HepG2 (cell line): Measurements from ENCODE around the gene TMEFF2. TPM values are rescaled to one million over a fixed set of nuclear protein-coding genes. Genes with fewer than 3 reads are reported as not detected.

Experiments
- ATAC-seq: fragments of 200-7000 bp; cut with Tn5 transposase; 3 replicates; pipeline ENCODE4 v1.9.1; 2020; ENCODE audit warnings: mild to moderate bottlenecking, moderate library complexity
- BruUV-seq: library from RNA; stranded (reverse); fragments of 400-500 nt; replicated peaks from 2 replicates; lab custom pipeline; 2021; lab: Mats Ljungman, UMichigan
- CTCF ChIA-PET: fragments of 300-600 bp; formaldehyde crosslinking; extraction: SDS; loops from one replicate; lab custom pipeline; 2021; ENCODE audit warnings: low total read pairs, inconsistent platforms, low intra/inter-chr PET ratio; lab: Yijun Ruan, JAX
- POLR2A ChIA-PET: fragments of 350-600 bp; sonication (Branson Sonifier 250); formaldehyde crosslinking; loops from one replicate; lab custom pipeline; 2020; ENCODE audit warnings: antibody characterized with exemption, inconsistent platforms; lab: Yijun Ruan, JAX
- DNase-seq: peaks from one replicate; pipeline ENCODE4 v3.0.0-alpha.2; 2015; ENCODE audit warnings: low spot score
- FAIRE-seq: peaks from 3 replicates; lab custom pipeline; 2011; peaks lifted over from hg19 to GRCh38; lab: Jason Lieb, UNC
- H2AFZ ChIP-seq: one replicate; pipeline ENCODE4 v1.6.1; 2011; ENCODE audit warnings: low read length, inconsistent platforms
- H3K27ac ChIP-seq: fragments of 300-600 bp; 3 replicates; pipeline ENCODE4 v1.8.0; 2011; ENCODE audit warnings: mixed run types, mild to moderate bottlenecking, mixed read lengths, low read length, inconsistent platforms; ENCODE audit not compliant: insufficient read depth; ENCODE audit errors: extremely low read length
- H3K27me3 ChIP-seq, 2 experiments: fragments of 200-600 bp in 1 of 2; 2 replicates in 1 of 2; 3 replicates in 1 of 2; pipeline versions ENCODE4 v1.6.0 to v1.8.0; 2011; ENCODE audit warnings: low read length in 2 of 2, mild to moderate bottlenecking in 2 of 2, moderate library complexity in 2 of 2, inconsistent platforms in 1 of 2; ENCODE audit not compliant: insufficient read depth in 2 of 2, control insufficient read depth in 1 of 2
- H3K36me3 ChIP-seq, 2 experiments: fragments of 200-600 bp in 1 of 2; replicated peaks in 1 of 2; 2 replicates in 1 of 2; 3 replicates in 1 of 2; pipeline versions ENCODE4 v1.5.1 to v1.8.0; 2011; ENCODE audit warnings: low read length in 2 of 2, inconsistent platforms in 1 of 2; ENCODE audit not compliant: insufficient read depth in 2 of 2, control insufficient read depth in 1 of 2
- H3K4me1 ChIP-seq: 2 replicates; pipeline ENCODE4 v1.5.1; 2012; ENCODE audit warnings: low read length, inconsistent platforms; ENCODE audit not compliant: insufficient read depth
- H3K4me2 ChIP-seq: 2 replicates; pipeline ENCODE4 v1.6.0; 2011; ENCODE audit warnings: low read depth, low read length, inconsistent platforms
- H3K4me3 ChIP-seq, 3 experiments: fragments of 200-600 bp in 1 of 3; sonication (generic), shearing (Covaris generic) in 1 of 3; replicated peaks in 1 of 3; 2 replicates each; pipeline ENCODE4 v1.5.1; 2011 to 2016; ENCODE audit warnings: low read length in 3 of 3, inconsistent platforms in 2 of 3, low read depth in 2 of 3, mild to moderate bottlenecking in 2 of 3, control low read depth in 1 of 3, mixed read lengths in 1 of 3; ENCODE audit not compliant: insufficient read depth in 1 of 3
- H3K79me2 ChIP-seq: one replicate; pipeline ENCODE4 v1.6.1; 2011; ENCODE audit warnings: low read length, inconsistent platforms; ENCODE audit not compliant: insufficient read depth
- H3K9ac ChIP-seq: 2 replicates; pipeline ENCODE4 v1.6.0; 2011; ENCODE audit warnings: mild to moderate bottlenecking, low read depth, low read length, inconsistent platforms; ENCODE audit not compliant: insufficient read depth
- H3K9me3 ChIP-seq: 2 replicates; pipeline ENCODE4 v1.5.1; 2012; ENCODE audit warnings: mild to moderate bottlenecking, low read length
- H4K20me1 ChIP-seq: 2 replicates; pipeline ENCODE4 v1.6.0; 2011; ENCODE audit warnings: inconsistent platforms, mild to moderate bottlenecking, low read length, moderate library complexity; ENCODE audit not compliant: insufficient read depth
- GZF1 ChIP-seq: sonication (generic); formaldehyde crosslinking; IDR thresholded peaks from 2 replicates; pipeline ENCODE4 v1.5.1; 2020; ENCODE audit warnings: mild to moderate bottlenecking, missing genetic modification reagents
- NFE2L1 ChIP-seq: sonication (generic); formaldehyde crosslinking; IDR thresholded peaks from 2 replicates; pipeline ENCODE4 v1.4.0; 2020; ENCODE audit warnings: missing genetic modification reagents, mild to moderate bottlenecking, borderline replicate concordance
- NFKBIZ ChIP-seq: IDR thresholded peaks from 2 replicates; pipeline ENCODE4 v1.6.1; 2018; ENCODE audit warnings: missing genetic modification reagents, missing compliant biosample characterization
- PRMT3 ChIP-seq: sonication (generic); formaldehyde crosslinking; IDR thresholded peaks from 2 replicates; pipeline ENCODE4 v1.8.1; 2022; ENCODE audit warnings: low read depth, mild to moderate bottlenecking, moderate library complexity, missing genetic modification reagents, borderline replicate concordance
- REXO4 ChIP-seq: sonication (generic); formaldehyde crosslinking; IDR thresholded peaks from 2 replicates; pipeline ENCODE4 v1.8.0; 2022; ENCODE audit warnings: missing genetic modification reagents, mild to moderate bottlenecking, borderline replicate concordance
- ZNF17 ChIP-seq: sonication (generic); formaldehyde crosslinking; IDR thresholded peaks from 2 replicates; pipeline ENCODE4 v1.5.0; 2020; ENCODE audit warnings: mild to moderate bottlenecking, missing genetic modification reagents
- ZNF235 ChIP-seq: sonication (generic); formaldehyde crosslinking; IDR thresholded peaks from 2 replicates; pipeline ENCODE4 v1.8.1; 2023; ENCODE audit warnings: mild to moderate bottlenecking, missing genetic modification reagents, borderline replicate concordance
- ZNF317 ChIP-seq: sonication (generic); formaldehyde crosslinking; IDR thresholded peaks from 2 replicates; pipeline ENCODE4 v1.5.0; 2020; ENCODE audit warnings: mild to moderate bottlenecking, missing genetic modification reagents
- ZNF530 ChIP-seq: sonication (generic); formaldehyde crosslinking; IDR thresholded peaks from 2 replicates; pipeline ENCODE4 v1.5.0; 2020; ENCODE audit warnings: low read depth, mild to moderate bottlenecking, missing genetic modification reagents
- ZNF569 ChIP-seq: sonication (generic); formaldehyde crosslinking; IDR thresholded peaks from 2 replicates; pipeline ENCODE4 v1.5.0; 2020; ENCODE audit warnings: mild to moderate bottlenecking, missing genetic modification reagents, moderate library complexity, borderline replicate concordance
- ZNF670 ChIP-seq: sonication (generic); formaldehyde crosslinking; IDR thresholded peaks from 2 replicates; pipeline ENCODE4 v1.8.0; 2022; ENCODE audit warnings: mild to moderate bottlenecking, missing genetic modification reagents, borderline replicate concordance
- WGBS: methylation state at CpG from one replicate; pipeline ENCODE4 v1.1.6; 2017; ENCODE audit warnings: low lambda C conversion rate; 5-methylcytosine and 5-hydroxymethylcytosine counted together
- in situ Hi-C: cut with HindIII; loops from 2 replicates; pipeline ENCODE4 v1.10.0; 2017; ENCODE audit warnings: low pct_unique_long_range_greater_than_20kb; ENCODE audit not compliant: extremely low pct_ligation_motif_present
- intact Hi-C: fragments of 100-400 bp; cut with micrococcal nuclease; formaldehyde crosslinking; loops from one replicate; pipeline ENCODE4 v1.10.0; 2022; ENCODE audit not compliant: unreplicated experiment
- polyA plus RNA-seq, 8 experiments: library from polyadenylated mRNA; depleted of rRNA in 3 of 8; stranded (reverse) in 7 of 8; unstranded in 1 of 8; fragments of >200 nt; fragmentation: Illumina TruSeq in 4 of 8; extraction: Trizol in 4 of 8; gene quantifications; 2 replicates each; pipeline versions ENCODE4 v1.2.1 to v1.2.3, GENCODE V29; 2011 to 2016; ENCODE audit warnings: low read depth in 4 of 8, missing spikeins in 1 of 8, mixed read lengths in 1 of 8; ENCODE audit not compliant: insufficient read depth in 1 of 8
- total RNA-seq, 5 experiments: library from RNA; depleted of rRNA; stranded (reverse); fragments of >200 nt; fragmentation: Illumina TruSeq; extraction: Trizol; gene quantifications; 2 replicates each; pipeline ENCODE4 v1.2.3, GENCODE V29; 2016; ENCODE audit warnings: low read depth in 1 of 5
- TF ChIP-seq, protein P1 (sequence below): sonication (generic); formaldehyde crosslinking; IDR thresholded peaks from 2 replicates; pipeline ENCODE4 v1.5.1; 2020; ENCODE audit warnings: missing genetic modification reagents, mild to moderate bottlenecking, borderline replicate concordance

TMEFF2 gene
- total and polyA plus RNA-seq, 2 of the 13 experiments (the other 11 are each of a cell fraction or from before 2014, with no cell fraction given), result not detected

DNA sequence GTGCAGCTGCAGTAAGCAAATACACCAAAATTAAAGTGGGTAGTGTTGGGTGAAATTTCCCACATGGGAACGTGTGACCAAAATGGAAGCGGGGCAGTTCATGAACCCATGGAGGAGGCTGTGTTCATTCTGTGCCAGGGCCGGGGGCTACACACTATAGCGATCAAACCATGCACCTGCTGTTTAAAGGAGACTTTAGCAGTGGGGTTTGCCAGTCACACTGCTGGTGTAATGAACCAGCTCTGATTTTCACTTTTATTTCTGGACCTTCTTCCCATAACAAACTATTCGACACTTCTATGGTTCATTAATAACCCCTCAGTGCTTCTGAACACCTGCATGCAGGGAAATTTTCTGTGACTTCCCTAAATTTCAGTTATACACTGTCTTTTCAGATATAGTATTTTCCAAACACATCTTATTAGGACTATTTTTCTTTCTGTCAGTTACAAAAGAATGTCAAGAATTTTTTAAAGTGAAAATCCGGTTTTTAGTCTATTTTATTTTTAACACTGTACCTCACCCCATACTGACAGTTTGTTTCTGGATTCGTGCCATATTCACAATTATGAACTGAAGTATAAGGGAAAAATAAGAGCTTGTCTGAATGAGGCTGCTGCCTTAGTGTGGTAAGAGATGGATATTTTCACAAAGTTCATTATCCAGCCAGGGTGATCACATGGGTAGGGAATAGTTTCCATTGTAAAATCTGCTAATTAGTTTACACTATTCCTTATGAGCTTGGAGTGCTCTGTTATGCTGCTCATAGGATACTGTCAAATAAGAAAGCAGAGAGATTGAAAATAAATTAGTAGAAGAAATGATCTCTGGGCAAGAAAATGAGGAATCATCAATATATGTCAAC is 236.5 kb downstream of the TMEFF2 start (continued):
- TF ChIP-seq ZNF670 (CRISPR knock-in tag), result no peak
- no peak for TF ChIP-seq GZF1 (CRISPR knock-in tag)
- TF ChIP-seq ZNF235 (CRISPR knock-in tag), result no peak
- TF ChIP-seq, protein P1, sequence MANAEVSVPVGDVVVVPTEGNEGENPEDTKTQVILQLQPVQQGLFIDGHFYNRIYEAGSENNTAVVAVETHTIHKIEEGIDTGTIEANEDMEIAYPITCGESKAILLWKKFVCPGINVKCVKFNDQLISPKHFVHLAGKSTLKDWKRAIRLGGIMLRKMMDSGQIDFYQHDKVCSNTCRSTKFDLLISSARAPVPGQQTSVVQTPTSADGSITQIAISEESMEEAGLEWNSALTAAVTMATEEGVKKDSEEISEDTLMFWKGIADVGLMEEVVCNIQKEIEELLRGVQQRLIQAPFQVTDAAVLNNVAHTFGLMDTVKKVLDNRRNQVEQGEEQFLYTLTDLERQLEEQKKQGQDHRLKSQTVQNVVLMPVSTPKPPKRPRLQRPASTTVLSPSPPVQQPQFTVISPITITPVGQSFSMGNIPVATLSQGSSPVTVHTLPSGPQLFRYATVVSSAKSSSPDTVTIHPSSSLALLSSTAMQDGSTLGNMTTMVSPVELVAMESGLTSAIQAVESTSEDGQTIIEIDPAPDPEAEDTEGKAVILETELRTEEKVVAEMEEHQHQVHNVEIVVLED (CRISPR knock-in tag), result no peak
- TF ChIP-seq REXO4, result no peak
- no peak for TF ChIP-seq ZNF569 (CRISPR knock-in tag)
- TF ChIP-seq ZNF530 (CRISPR knock-in tag), result no peak
- no peak for TF ChIP-seq ZNF317 (CRISPR knock-in tag)
- no peak for TF ChIP-seq NFKBIZ (CRISPR knock-in tag)
- no peak for TF ChIP-seq ZNF17

DNA sequence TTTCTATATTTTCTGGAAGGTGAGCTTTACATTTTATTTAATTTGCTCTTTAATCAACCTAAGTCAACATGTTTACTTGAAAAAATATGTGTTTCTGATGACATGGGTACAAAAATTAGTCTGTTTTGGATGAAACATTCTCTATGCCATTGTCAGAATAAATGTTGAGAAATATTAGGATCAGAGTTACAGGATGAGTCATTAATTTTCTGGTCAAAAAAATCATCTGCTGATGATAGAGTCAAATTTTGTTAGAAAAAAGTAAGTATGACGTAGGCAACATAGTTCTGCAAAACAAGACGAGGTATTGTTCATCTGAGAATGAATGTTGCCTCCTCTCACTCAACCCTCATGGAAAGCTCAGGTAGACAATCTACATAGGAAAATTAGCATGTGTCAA is 240.3 kb downstream of the TMEFF2 start:
- no peaks in the 10 kb centered on the region for H3K4me1 ChIP-seq
- H3K36me3 ChIP-seq, result no peaks in the 10 kb centered on the region
- ATAC-seq, result no peak
- in situ Hi-C loops, result no loop called here
- H3K27ac ChIP-seq, result no peak overlapping the region
- no peak for DNase-seq
- ChIA-PET POLR2A (no interaction called here), CTCF (no interaction called here)
- H3K4me3 ChIP-seq, result no peak overlapping the region
- no peaks in the 10 kb centered on the region for H4K20me1 ChIP-seq
- intact Hi-C loops, result no loop called here
- H3K9ac ChIP-seq, result no peak overlapping the region
- H3K4me2 ChIP-seq, result no peak overlapping the region
- TF ChIP-seq NFE2L1 (CRISPR knock-in tag) (no peak), PRMT3 (CRISPR knock-in tag) (no peak), GZF1 (CRISPR knock-in tag) (no peak)
- no peak for FAIRE-seq
- H3K27me3 ChIP-seq, result no peaks in the 10 kb centered on the region
- H3K9me3 ChIP-seq, result no peaks in the 10 kb centered on the region
- 13% methylated on average over 2 of the region's 2 CpGs for WGBS
- no peak overlapping the region for H2AFZ ChIP-seq
- H3K79me2 ChIP-seq, result no peaks in the 10 kb centered on the region
- no TSS peak for BruUV-seq
